K562 (cell line): ENCODE results near the gene SFTPB. TPM values are rescaled to one million over a fixed set of nuclear protein-coding genes. Genes with fewer than 3 reads are reported as not detected.

Experiments used
- ATAC-seq: fragments of 200-7000 bp; cut with Tn5 transposase; 3 replicates; pipeline ENCODE4 v1.9.1; 2020; ENCODE audit warnings: moderate library complexity
- BruUV-seq: library from RNA; stranded (reverse); fragments of 400-500 nt; replicated peaks from 2 replicates; lab custom pipeline; 2021; lab: Mats Ljungman, UMichigan
- CTCF ChIA-PET: fragments of 300-600 bp; formaldehyde crosslinking; extraction: SDS; loops from one replicate; lab custom pipeline; 2021; ENCODE audit warnings: low intra/inter-chr PET ratio; lab: Yijun Ruan, JAX
- POLR2A ChIA-PET: fragments of 300-600, 350-650 bp; sonication (Branson Sonifier 250); formaldehyde crosslinking; extraction: SDS; loops from one replicate; lab custom pipeline; 2021; ENCODE audit warnings: antibody characterized with exemption, inconsistent platforms; lab: Yijun Ruan, JAX
- DNase-seq, 4 experiments: peaks; one replicate each; pipeline versions ENCODE4 v3.0.0 to v3.0.0-alpha.2; 2011 to 2018; ENCODE audit warnings: low spot score in 3 of 4, mixed read lengths in 3 of 4; ENCODE audit errors: extremely low read depth in 1 of 4
- FAIRE-seq: peaks from 2 replicates; lab custom pipeline; 2011; peaks lifted over from hg19 to GRCh38; lab: Jason Lieb, UNC
- H2AFZ ChIP-seq: 2 replicates; pipeline ENCODE4 v1.6.0; 2011; ENCODE audit warnings: low read depth, low read length, control low read depth, inconsistent platforms
- H3K27ac ChIP-seq: fragments of 200-600 bp; 3 replicates; pipeline ENCODE4 v1.8.0; 2011; ENCODE audit warnings: low read depth, mild to moderate bottlenecking, control low read depth, inconsistent platforms, low read length, moderate library complexity, mixed read lengths; ENCODE audit errors: extremely low read depth
- H3K27me3 ChIP-seq, 2 experiments: fragments of 300-600 bp in 1 of 2; 2 replicates in 1 of 2; 3 replicates in 1 of 2; pipeline versions ENCODE4 v1.6.0 to v1.8.0; 2011; ENCODE audit warnings: inconsistent platforms in 2 of 2, low read length in 2 of 2, mild to moderate bottlenecking in 1 of 2, mixed read lengths in 1 of 2, moderate library complexity in 1 of 2; ENCODE audit not compliant: control insufficient read depth in 2 of 2, insufficient read depth in 2 of 2
- H3K36me3 ChIP-seq: fragments of 300-600 bp; 3 replicates; pipeline ENCODE4 v1.8.0; 2011; ENCODE audit warnings: mild to moderate bottlenecking, low read length, inconsistent platforms; ENCODE audit not compliant: control insufficient read depth, insufficient read depth
- H3K4me1 ChIP-seq, 2 experiments: fragments of 200-600 bp in 1 of 2; replicated peaks in 1 of 2; 2 replicates in 1 of 2; 3 replicates in 1 of 2; pipeline versions ENCODE4 v1.5.1 to v1.8.0; 2011; ENCODE audit warnings: inconsistent platforms in 2 of 2, low read length in 2 of 2, mild to moderate bottlenecking in 1 of 2, mixed read lengths in 1 of 2, moderate library complexity in 1 of 2; ENCODE audit not compliant: control insufficient read depth in 2 of 2, insufficient read depth in 2 of 2
- H3K4me2 ChIP-seq: 2 replicates; pipeline ENCODE4 v1.6.1; 2011; ENCODE audit warnings: low read length, control low read depth, inconsistent platforms, mixed read lengths; ENCODE audit not compliant: insufficient read depth
- H3K4me3 ChIP-seq: fragments of 200-600 bp; sonication (generic), shearing (Covaris generic); 2 replicates; pipeline ENCODE4 v1.5.1; 2016; ENCODE audit warnings: control low read depth, inconsistent platforms
- H3K79me2 ChIP-seq: fragments of 200-600 bp; 3 replicates; pipeline ENCODE4 v1.8.0; 2011; ENCODE audit warnings: low read length, inconsistent platforms; ENCODE audit not compliant: control insufficient read depth, insufficient read depth
- H3K9ac ChIP-seq, 2 experiments: 2 replicates each; pipeline versions ENCODE4 v1.6.0 to v1.6.1; 2011; ENCODE audit warnings: low read depth in 2 of 2, low read length in 2 of 2, control low read depth in 1 of 2, inconsistent platforms in 1 of 2, mild to moderate bottlenecking in 1 of 2, mixed read lengths in 1 of 2; ENCODE audit not compliant: insufficient read depth in 1 of 2
- H3K9me1 ChIP-seq: one replicate; pipeline ENCODE4 v1.6.0; 2011; ENCODE audit warnings: inconsistent platforms, mild to moderate bottlenecking, low read length, moderate library complexity; ENCODE audit not compliant: control insufficient read depth, insufficient read depth
- H3K9me3 ChIP-seq: replicated peaks from 2 replicates; pipeline ENCODE4 v1.5.1; 2011; ENCODE audit warnings: low read depth, low read length, inconsistent platforms; ENCODE audit not compliant: control insufficient read depth, insufficient read depth
- H4K20me1 ChIP-seq: replicated peaks from 2 replicates; pipeline ENCODE4 v1.6.1; 2011; ENCODE audit warnings: low read length, inconsistent platforms, mixed read lengths; ENCODE audit not compliant: control insufficient read depth, insufficient read depth
- FOXA3 ChIP-seq, 2 experiments: fragments of 450-650 bp in 1 of 2; sonication (generic) in 1 of 2; formaldehyde crosslinking; IDR thresholded peaks in 1 of 2; conservative IDR thresholded peaks in 1 of 2; 2 replicates each; pipeline versions ENCODE4 v1.4.0 to v1.8.0; 2020 to 2022; ENCODE audit warnings: mild to moderate bottlenecking in 2 of 2, missing genetic modification reagents in 1 of 2
- MCM7 ChIP-seq, 2 experiments: fragments of 450-650 bp; IDR thresholded peaks; 2 replicates each; pipeline ENCODE4 v1.6.1; 2016 to 2018
- MECOM ChIP-seq: fragments of 250-450 bp; sonication (Bioruptor Pico); IDR thresholded peaks from 2 replicates; pipeline ENCODE4 v1.8.0; 2022; ENCODE audit warnings: inconsistent platforms
- PPARD ChIP-seq: fragments of 250-450 bp; sonication (Bioruptor Pico); IDR thresholded peaks from 2 replicates; pipeline ENCODE4 v1.8.0; 2022; ENCODE audit warnings: inconsistent platforms, mild to moderate bottlenecking, moderate library complexity
- RBM15 ChIP-seq: fragments of 200-400 bp; formaldehyde crosslinking; IDR thresholded peaks from 2 replicates; pipeline ENCODE4 v1.6.1; 2018; ENCODE audit warnings: mild to moderate bottlenecking, low read length, moderate library complexity; ENCODE audit not compliant: insufficient read depth
- SNRNP70 ChIP-seq: fragments of 200-400 bp; formaldehyde crosslinking; optimal IDR thresholded peaks from 2 replicates; pipeline ENCODE3; 2017; ENCODE audit warnings: low read depth, low read length
- SRSF3 ChIP-seq: fragments of 200-400 bp; formaldehyde crosslinking; IDR thresholded peaks from 2 replicates; pipeline ENCODE4 v1.6.1; 2016; ENCODE audit warnings: mild to moderate bottlenecking, low read length, moderate library complexity; ENCODE audit not compliant: insufficient read depth
- U2AF2 ChIP-seq: fragments of 200-400 bp; formaldehyde crosslinking; optimal IDR thresholded peaks from 2 replicates; pipeline ENCODE3; 2017; ENCODE audit warnings: low read depth, mild to moderate bottlenecking, low read length
- ZNF212 ChIP-seq: fragments of 450-650 bp; formaldehyde crosslinking; IDR thresholded peaks from 2 replicates; pipeline ENCODE4 v1.4.0; 2020; ENCODE audit warnings: mild to moderate bottlenecking
- WGBS: fragments of 100-300 bp; shearing (Covaris generic); methylation state at CpG from one replicate; pipeline ENCODE4 v1.1.6; 2016; ENCODE audit warnings: low coverage, mixed read lengths; ENCODE audit not compliant: insufficient coverage; ENCODE audit errors: missing lambda C conversion rate; 5-methylcytosine and 5-hydroxymethylcytosine counted together
- in situ Hi-C: fragments of 300-500 bp; cut with MboI; formaldehyde crosslinking; loops from 4 replicates; pipeline ENCODE4 v1.15.0; 2018; ENCODE audit warnings: inconsistent platforms, mixed read lengths
- intact Hi-C: fragments of 100-400 bp; cut with micrococcal nuclease; formaldehyde crosslinking; loops from 2 replicates; pipeline ENCODE4 v1.14.2; 2022
- polyA plus RNA-seq, 8 experiments: library from polyadenylated mRNA; depleted of rRNA in 4 of 8; stranded (reverse) in 5 of 8; unstranded in 3 of 8; fragments of >200 nt; fragmentation: Nextera tagmentation in 2 of 8; fragmentation: Illumina TruSeq in 1 of 8; extraction: Ambion mirVana in 2 of 8; extraction: Trizol in 1 of 8; gene quantifications; 2 replicates each; pipeline versions ENCODE4 v1.2.1 to v1.2.3, GENCODE V29; 2011 to 2014; ENCODE audit warnings: inconsistent platforms in 1 of 8, missing spikeins in 1 of 8
- total RNA-seq, 7 experiments: library from RNA; depleted of rRNA in 6 of 7; stranded (reverse); fragments of >200 nt in 6 of 7; fragmentation: Illumina TruSeq in 2 of 7; extraction: Trizol in 2 of 7; gene quantifications; 2 replicates each; pipeline versions ENCODE4 v1.2.1 to v1.2.3, GENCODE V29; 2011 to 2021; ENCODE audit warnings: low replicate concordance in 1 of 7
- TF ChIP-seq, protein P1 (sequence below): fragments of 450-650 bp; IDR thresholded peaks from 2 replicates; pipeline ENCODE4 v1.6.1; 2016; ENCODE audit warnings: mild to moderate bottlenecking, moderate library complexity

Gene SFTPB
- total and polyA plus RNA-seq, 9 of the 15 experiments (the other 6 are each of a cell fraction or from before 2014, with no cell fraction given) = 0.03 to 7.0 TPM; not detected in 7

- TF ChIP-seq MCM7 (IDR thresholded peaks at IDR 0.05) (no peak), SRSF3 (no peak), SNRNP70 (no peak), ZNF212 (CRISPR knock-in tag) (no peak), MECOM (CRISPR knock-in tag) (no peak)
- TF ChIP-seq, all 486 proteins: peak for 0
Observed at GRCh38 chr2:85669549-85669948, 1.6 kb upstream of the SFTPB start (continued).

GRCh38 chr2:85668857-85669142, 801 bp upstream of the SFTPB start:
- no peaks in the 10 kb centered on the region; the same call in 1 of the 2 replicates for H4K20me1 ChIP-seq
- H3K4me1 ChIP-seq = peaks cover 0 to 6% of the 10 kb centered on the region in 2 experiments; a peak in 1 of 5 replicates
- intact Hi-C loops (no loop called here), in situ Hi-C loops (no loop called here)
- H3K27me3 ChIP-seq = peaks cover 10 to 28% of the 10 kb centered on the region in 2 experiments
- no peak for ATAC-seq
- no TSS peak for BruUV-seq
- H2AFZ ChIP-seq = no peak overlapping the region
- no peaks in the 10 kb centered on the region for H3K9me1 ChIP-seq
- H3K4me3 ChIP-seq = no peak overlapping the region
- FAIRE-seq = no peak
- ChIA-PET CTCF (interaction anchor here (0.7 kb wide), 1 partner anchor 60 kb away, joined by 5 read pairs; no protein-coding TSS in a partner anchor), POLR2A (interaction anchor here (0.5 to 0.6 kb wide), 2 partner anchors 19 to 31 kb away, joined by 3 read pairs; no protein-coding TSS in a partner anchor)
- WGBS = 0% methylated on average over 3 of the region's 3 CpGs
- no peaks in the 10 kb centered on the region for H3K36me3 ChIP-seq
- no peak overlapping the region for H3K27ac ChIP-seq
- H3K9ac ChIP-seq = no peak overlapping the region
- no peaks in the 10 kb centered on the region for H3K79me2 ChIP-seq
- no peak overlapping the region for H3K4me2 ChIP-seq
- H3K9me3 ChIP-seq = no peaks in the 10 kb centered on the region
- no peak for DNase-seq
- TF ChIP-seq RBM15 (no peak), FOXA3 (CRISPR knock-in tag; conservative IDR thresholded peaks at IDR 0.05 in 1 of 2, IDR thresholded peaks at IDR 0.05 in 1 of 2) (no peak), PPARD (CRISPR knock-in tag) (no peak), U2AF2 (no peak)
- TF ChIP-seq, protein P1, sequence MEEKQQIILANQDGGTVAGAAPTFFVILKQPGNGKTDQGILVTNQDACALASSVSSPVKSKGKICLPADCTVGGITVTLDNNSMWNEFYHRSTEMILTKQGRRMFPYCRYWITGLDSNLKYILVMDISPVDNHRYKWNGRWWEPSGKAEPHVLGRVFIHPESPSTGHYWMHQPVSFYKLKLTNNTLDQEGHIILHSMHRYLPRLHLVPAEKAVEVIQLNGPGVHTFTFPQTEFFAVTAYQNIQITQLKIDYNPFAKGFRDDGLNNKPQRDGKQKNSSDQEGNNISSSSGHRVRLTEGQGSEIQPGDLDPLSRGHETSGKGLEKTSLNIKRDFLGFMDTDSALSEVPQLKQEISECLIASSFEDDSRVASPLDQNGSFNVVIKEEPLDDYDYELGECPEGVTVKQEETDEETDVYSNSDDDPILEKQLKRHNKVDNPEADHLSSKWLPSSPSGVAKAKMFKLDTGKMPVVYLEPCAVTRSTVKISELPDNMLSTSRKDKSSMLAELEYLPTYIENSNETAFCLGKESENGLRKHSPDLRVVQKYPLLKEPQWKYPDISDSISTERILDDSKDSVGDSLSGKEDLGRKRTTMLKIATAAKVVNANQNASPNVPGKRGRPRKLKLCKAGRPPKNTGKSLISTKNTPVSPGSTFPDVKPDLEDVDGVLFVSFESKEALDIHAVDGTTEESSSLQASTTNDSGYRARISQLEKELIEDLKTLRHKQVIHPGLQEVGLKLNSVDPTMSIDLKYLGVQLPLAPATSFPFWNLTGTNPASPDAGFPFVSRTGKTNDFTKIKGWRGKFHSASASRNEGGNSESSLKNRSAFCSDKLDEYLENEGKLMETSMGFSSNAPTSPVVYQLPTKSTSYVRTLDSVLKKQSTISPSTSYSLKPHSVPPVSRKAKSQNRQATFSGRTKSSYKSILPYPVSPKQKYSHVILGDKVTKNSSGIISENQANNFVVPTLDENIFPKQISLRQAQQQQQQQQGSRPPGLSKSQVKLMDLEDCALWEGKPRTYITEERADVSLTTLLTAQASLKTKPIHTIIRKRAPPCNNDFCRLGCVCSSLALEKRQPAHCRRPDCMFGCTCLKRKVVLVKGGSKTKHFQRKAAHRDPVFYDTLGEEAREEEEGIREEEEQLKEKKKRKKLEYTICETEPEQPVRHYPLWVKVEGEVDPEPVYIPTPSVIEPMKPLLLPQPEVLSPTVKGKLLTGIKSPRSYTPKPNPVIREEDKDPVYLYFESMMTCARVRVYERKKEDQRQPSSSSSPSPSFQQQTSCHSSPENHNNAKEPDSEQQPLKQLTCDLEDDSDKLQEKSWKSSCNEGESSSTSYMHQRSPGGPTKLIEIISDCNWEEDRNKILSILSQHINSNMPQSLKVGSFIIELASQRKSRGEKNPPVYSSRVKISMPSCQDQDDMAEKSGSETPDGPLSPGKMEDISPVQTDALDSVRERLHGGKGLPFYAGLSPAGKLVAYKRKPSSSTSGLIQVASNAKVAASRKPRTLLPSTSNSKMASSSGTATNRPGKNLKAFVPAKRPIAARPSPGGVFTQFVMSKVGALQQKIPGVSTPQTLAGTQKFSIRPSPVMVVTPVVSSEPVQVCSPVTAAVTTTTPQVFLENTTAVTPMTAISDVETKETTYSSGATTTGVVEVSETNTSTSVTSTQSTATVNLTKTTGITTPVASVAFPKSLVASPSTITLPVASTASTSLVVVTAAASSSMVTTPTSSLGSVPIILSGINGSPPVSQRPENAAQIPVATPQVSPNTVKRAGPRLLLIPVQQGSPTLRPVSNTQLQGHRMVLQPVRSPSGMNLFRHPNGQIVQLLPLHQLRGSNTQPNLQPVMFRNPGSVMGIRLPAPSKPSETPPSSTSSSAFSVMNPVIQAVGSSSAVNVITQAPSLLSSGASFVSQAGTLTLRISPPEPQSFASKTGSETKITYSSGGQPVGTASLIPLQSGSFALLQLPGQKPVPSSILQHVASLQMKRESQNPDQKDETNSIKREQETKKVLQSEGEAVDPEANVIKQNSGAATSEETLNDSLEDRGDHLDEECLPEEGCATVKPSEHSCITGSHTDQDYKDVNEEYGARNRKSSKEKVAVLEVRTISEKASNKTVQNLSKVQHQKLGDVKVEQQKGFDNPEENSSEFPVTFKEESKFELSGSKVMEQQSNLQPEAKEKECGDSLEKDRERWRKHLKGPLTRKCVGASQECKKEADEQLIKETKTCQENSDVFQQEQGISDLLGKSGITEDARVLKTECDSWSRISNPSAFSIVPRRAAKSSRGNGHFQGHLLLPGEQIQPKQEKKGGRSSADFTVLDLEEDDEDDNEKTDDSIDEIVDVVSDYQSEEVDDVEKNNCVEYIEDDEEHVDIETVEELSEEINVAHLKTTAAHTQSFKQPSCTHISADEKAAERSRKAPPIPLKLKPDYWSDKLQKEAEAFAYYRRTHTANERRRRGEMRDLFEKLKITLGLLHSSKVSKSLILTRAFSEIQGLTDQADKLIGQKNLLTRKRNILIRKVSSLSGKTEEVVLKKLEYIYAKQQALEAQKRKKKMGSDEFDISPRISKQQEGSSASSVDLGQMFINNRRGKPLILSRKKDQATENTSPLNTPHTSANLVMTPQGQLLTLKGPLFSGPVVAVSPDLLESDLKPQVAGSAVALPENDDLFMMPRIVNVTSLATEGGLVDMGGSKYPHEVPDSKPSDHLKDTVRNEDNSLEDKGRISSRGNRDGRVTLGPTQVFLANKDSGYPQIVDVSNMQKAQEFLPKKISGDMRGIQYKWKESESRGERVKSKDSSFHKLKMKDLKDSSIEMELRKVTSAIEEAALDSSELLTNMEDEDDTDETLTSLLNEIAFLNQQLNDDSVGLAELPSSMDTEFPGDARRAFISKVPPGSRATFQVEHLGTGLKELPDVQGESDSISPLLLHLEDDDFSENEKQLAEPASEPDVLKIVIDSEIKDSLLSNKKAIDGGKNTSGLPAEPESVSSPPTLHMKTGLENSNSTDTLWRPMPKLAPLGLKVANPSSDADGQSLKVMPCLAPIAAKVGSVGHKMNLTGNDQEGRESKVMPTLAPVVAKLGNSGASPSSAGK = no peak
